HEK293 (cell line): ENCODE measurements around the gene C22orf15.

Experiments
- CTCF ChIA-PET: fragments of 350-600 bp; formaldehyde crosslinking; extraction: SDS; loops from one replicate; lab custom pipeline; 2021; ENCODE audit warnings: antibody characterized with exemption; lab: Yijun Ruan, JAX
- POLR2A ChIA-PET: fragments of 300-600 bp; formaldehyde crosslinking; extraction: SDS; loops from one replicate; lab custom pipeline; 2020; ENCODE audit warnings: antibody characterized with exemption, inconsistent platforms; lab: Yijun Ruan, JAX
- H3K27ac ChIP-seq: fragments of 200-500 bp; sonication (Bioruptor generic); 2 replicates; pipeline ENCODE4 v1.5.1; 2014; ENCODE audit warnings: low read depth, low read length, control low read depth, inconsistent platforms; ENCODE audit errors: extremely low read depth
- H3K36me3 ChIP-seq, 2 experiments: fragments of 200-500 bp in 1 of 2; sonication (Bioruptor generic) in 1 of 2; 1 replicate in 1 of 2; 2 replicates in 1 of 2; pipeline ENCODE4 v1.5.1; 2014 to 2017; ENCODE audit warnings: inconsistent platforms in 2 of 2, low read length in 2 of 2; ENCODE audit not compliant: control insufficient read depth in 2 of 2, insufficient read depth in 1 of 2
- H3K4me1 ChIP-seq: fragments of 200-500 bp; sonication (Bioruptor generic); 2 replicates; pipeline ENCODE4 v1.5.1; 2014; ENCODE audit warnings: mild to moderate bottlenecking, low read length, inconsistent platforms; ENCODE audit not compliant: control insufficient read depth, insufficient read depth
- H3K4me3 ChIP-seq: 2 replicates; pipeline ENCODE4 v1.5.1; 2011; ENCODE audit warnings: low read depth, mild to moderate bottlenecking, control low read depth, low read length, moderate library complexity
- H3K9me3 ChIP-seq: fragments of 200-500 bp; sonication (Bioruptor generic); 2 replicates; pipeline ENCODE4 v1.5.1; 2014; ENCODE audit warnings: low read depth, low read length, inconsistent platforms; ENCODE audit not compliant: control insufficient read depth, insufficient read depth
- ATF2 ChIP-seq: fragments of 450-650 bp; formaldehyde crosslinking; IDR thresholded peaks from 2 replicates; pipeline ENCODE4 v1.5.1; 2016; ENCODE audit warnings: missing biosample characterization, missing genetic modification characterization, low read depth
- ELK4 ChIP-seq: IDR thresholded peaks from 2 replicates; pipeline ENCODE4 v1.6.1; 2011; ENCODE audit warnings: mild to moderate bottlenecking, low read depth, low read length, borderline replicate concordance
- HIC1 ChIP-seq: fragments of 450-650 bp; formaldehyde crosslinking; IDR thresholded peaks from 2 replicates; pipeline ENCODE4 v1.5.1; 2016; ENCODE audit warnings: missing biosample characterization, missing genetic modification characterization
- HOXC10 ChIP-seq: sonication (generic); formaldehyde crosslinking; IDR thresholded peaks from 2 replicates; pipeline ENCODE4 v1.8.1; 2023; ENCODE audit warnings: mild to moderate bottlenecking, missing genetic modification reagents
- SCRT2 ChIP-seq: fragments of 450-650 bp; formaldehyde crosslinking; IDR thresholded peaks from 2 replicates; pipeline ENCODE4 v1.5.1; 2016; ENCODE audit warnings: missing biosample characterization, missing genetic modification characterization
- SP7 ChIP-seq: fragments of 450-650 bp; formaldehyde crosslinking; IDR thresholded peaks from 2 replicates; pipeline ENCODE4 v1.5.1; 2016; ENCODE audit warnings: missing biosample characterization, missing genetic modification characterization
- TSHZ1 ChIP-seq: fragments of 450-650 bp; formaldehyde crosslinking; IDR thresholded peaks from 2 replicates; pipeline ENCODE4 v1.5.1; 2016; ENCODE audit warnings: missing biosample characterization, missing genetic modification characterization, borderline replicate concordance
- ZNF112 ChIP-seq: fragments of 450-650 bp; formaldehyde crosslinking; IDR thresholded peaks from 2 replicates; pipeline ENCODE4 v1.5.0; 2017; ENCODE audit warnings: missing biosample characterization, missing genetic modification characterization
- ZNF146 ChIP-seq: fragments of 450-650 bp; formaldehyde crosslinking; IDR thresholded peaks from 2 replicates; pipeline ENCODE4 v1.5.1; 2016; ENCODE audit warnings: missing biosample characterization, missing genetic modification characterization
- ZNF274 ChIP-seq, 2 experiments: fragments of 200-500 bp in 1 of 2; fragments of 450-650 bp in 1 of 2; sonication (Bioruptor generic) in 1 of 2; formaldehyde crosslinking in 1 of 2; IDR thresholded peaks; 2 replicates each; pipeline versions ENCODE4 v1.5.1 to v1.6.1; 2014 to 2016; ENCODE audit warnings: borderline replicate concordance in 1 of 2, inconsistent platforms in 1 of 2, low read length in 1 of 2, missing biosample characterization in 1 of 2, missing genetic modification characterization in 1 of 2
- ZNF513 ChIP-seq: fragments of 450-650 bp; IDR thresholded peaks from 2 replicates; pipeline ENCODE4 v1.5.1; 2018; ENCODE audit warnings: missing biosample characterization, missing genetic modification characterization
- ZNF529 ChIP-seq: fragments of 450-650 bp; formaldehyde crosslinking; IDR thresholded peaks from 2 replicates; pipeline ENCODE4 v1.5.1; 2017; ENCODE audit warnings: missing genetic modification characterization, missing biosample characterization; ENCODE audit not compliant: insufficient replicate concordance
- ZNF530 ChIP-seq: fragments of 450-650 bp; formaldehyde crosslinking; IDR thresholded peaks from 2 replicates; pipeline ENCODE4 v1.5.1; 2016; ENCODE audit warnings: low read depth, missing biosample characterization, missing genetic modification characterization
- ZNF558 ChIP-seq: fragments of 450-650 bp; formaldehyde crosslinking; IDR thresholded peaks from 2 replicates; pipeline ENCODE4 v1.5.1; 2016; ENCODE audit warnings: missing biosample characterization, missing genetic modification characterization
- ZNF664 ChIP-seq: fragments of 450-650 bp; formaldehyde crosslinking; IDR thresholded peaks from 2 replicates; pipeline ENCODE4 v1.5.1; 2016; ENCODE audit warnings: missing biosample characterization, missing genetic modification characterization
- ZNF677 ChIP-seq: fragments of 450-650 bp; IDR thresholded peaks from 2 replicates; pipeline ENCODE4 v1.5.0; 2018; ENCODE audit warnings: missing biosample characterization, mild to moderate bottlenecking, missing genetic modification characterization, moderate library complexity
- ZNF785 ChIP-seq: fragments of 450-650 bp; formaldehyde crosslinking; IDR thresholded peaks from 2 replicates; pipeline ENCODE4 v1.5.1; 2016; ENCODE audit warnings: missing biosample characterization, missing genetic modification characterization
- ZNF791 ChIP-seq: fragments of 450-650 bp; formaldehyde crosslinking; IDR thresholded peaks from 2 replicates; pipeline ENCODE4 v1.5.1; 2016; ENCODE audit warnings: missing biosample characterization, missing genetic modification characterization
- ZNF830 ChIP-seq: fragments of 450-650 bp; IDR thresholded peaks from 2 replicates; pipeline ENCODE4 v1.5.0; 2018; ENCODE audit warnings: missing biosample characterization, missing genetic modification characterization, low read depth, mild to moderate bottlenecking, moderate library complexity

Gene C22orf15

GRCh38 chr22:23782252-23782651 is 19.5 kb downstream of the C22orf15 start (continued):
- TF ChIP-seq ELK4 (no peak), HOXC10 (no peak), TSHZ1 (tag by site-specific recombination) (no peak), ZNF146 (tag by site-specific recombination) (no peak), ZNF112 (tag by site-specific recombination) (no peak), ZNF664 (tag by site-specific recombination) (no peak), ZNF791 (no peak), ZNF274 (IDR thresholded peaks at IDR 0.05; ENCODE audit: low read length) (no peak), ZNF274 (tag by site-specific recombination; IDR thresholded peaks at IDR 0.05; ENCODE audit: borderline replicate concordance) (no peak), ZNF530 (tag by site-specific recombination) (no peak)

- Histone ChIP-seq H3K4me1 (no peaks in the 10 kb centered on the region; the same call in 1 of the 2 replicates), H3K4me3 (no peak overlapping the region), H3K27ac (no peak overlapping the region), H3K36me3 (no peaks in the 10 kb centered on the region), H3K9me3 (no peaks in the 10 kb centered on the region)
- TF ChIP-seq SCRT2 (peak; percentile 36; the same call in 1 of the 2 replicates), ZNF146 (tag by site-specific recombination) (no peak), ELK4 (no peak)
- POLR2A ChIA-PET, result no interaction called here
- CTCF ChIA-PET, result no interaction called here
These were observed 19.9 kb downstream of the C22orf15 start for GRCh38 chr22:23782703-23783102.

- Histone ChIP-seq H3K4me1 (peaks cover 6% of the 10 kb centered on the region), H3K36me3 (peaks cover 1 to 3% of the 10 kb centered on the region in 2 experiments; a peak in 2 of 3 replicates), H3K4me3 (no peak overlapping the region), H3K9me3 (no peaks in the 10 kb centered on the region), H3K27ac (no peak overlapping the region)
- ChIA-PET POLR2A (no interaction called here), CTCF (no interaction called here)
- TF ChIP-seq ZNF830 (no peak), SP7 (no peak), ZNF529 (no peak), ZNF677 (tag by site-specific recombination) (no peak), ZNF558 (tag by site-specific recombination) (no peak), ZNF513 (tag by site-specific recombination) (no peak), ATF2 (tag by site-specific recombination) (no peak), ZNF785 (no peak), HIC1 (tag by site-specific recombination) (no peak)
These were observed 20.7 kb downstream of the C22orf15 start for GRCh38 chr22:23783265-23784150.
